Eye (tissue), 1 donor: ENCODE data around the gene BEST4.
"Not testable (repeated sequence)": the region's sequence is repeated elsewhere in the genome, so short reads cannot be mapped to it uniquely, and the experiment has no call there.

ENCODE experiments used
- DNase-seq: peaks from one replicate; pipeline ENCODE4 v3.0.0-alpha.2; 2015

Gene BEST4

DNA sequence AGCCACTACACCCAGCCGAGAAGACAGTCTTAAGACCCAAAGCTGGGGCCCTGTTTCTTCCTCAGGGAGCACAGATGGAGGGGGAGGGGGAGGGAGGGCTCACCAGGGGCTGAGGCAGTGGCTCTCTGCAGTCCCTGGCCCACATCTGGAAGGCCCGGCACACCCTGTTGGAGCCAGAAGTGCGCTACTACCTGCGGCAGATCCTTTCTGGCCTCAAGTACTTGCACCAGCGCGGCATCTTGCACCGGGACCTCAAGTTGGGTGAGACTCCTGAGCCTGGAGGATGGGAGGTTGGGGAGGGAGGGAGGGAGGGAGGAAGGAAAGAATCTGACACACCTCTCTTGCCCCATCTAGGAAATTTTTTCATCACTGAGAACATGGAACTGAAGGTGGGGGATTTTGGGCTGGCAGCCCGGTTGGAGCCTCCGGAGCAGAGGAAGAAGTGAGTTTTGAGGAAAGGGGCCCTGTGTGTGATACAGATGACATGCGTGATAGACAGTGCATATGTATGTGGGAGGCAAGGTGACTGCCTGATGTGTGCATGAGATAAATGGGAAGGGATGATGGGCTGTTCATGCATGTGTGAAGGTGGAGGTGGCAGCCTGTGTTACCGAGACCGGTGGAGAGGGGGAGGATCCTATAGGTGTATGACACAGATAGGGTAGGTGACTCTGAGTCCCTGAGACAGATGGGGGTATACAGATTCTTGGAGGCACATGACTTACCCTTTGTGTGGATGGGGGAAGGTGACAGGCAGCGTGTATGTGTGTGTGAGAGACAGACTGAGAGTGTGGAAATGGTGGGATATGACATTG is 13.7 kb upstream of the BEST4 start:
- no peak for DNase-seq

DNA sequence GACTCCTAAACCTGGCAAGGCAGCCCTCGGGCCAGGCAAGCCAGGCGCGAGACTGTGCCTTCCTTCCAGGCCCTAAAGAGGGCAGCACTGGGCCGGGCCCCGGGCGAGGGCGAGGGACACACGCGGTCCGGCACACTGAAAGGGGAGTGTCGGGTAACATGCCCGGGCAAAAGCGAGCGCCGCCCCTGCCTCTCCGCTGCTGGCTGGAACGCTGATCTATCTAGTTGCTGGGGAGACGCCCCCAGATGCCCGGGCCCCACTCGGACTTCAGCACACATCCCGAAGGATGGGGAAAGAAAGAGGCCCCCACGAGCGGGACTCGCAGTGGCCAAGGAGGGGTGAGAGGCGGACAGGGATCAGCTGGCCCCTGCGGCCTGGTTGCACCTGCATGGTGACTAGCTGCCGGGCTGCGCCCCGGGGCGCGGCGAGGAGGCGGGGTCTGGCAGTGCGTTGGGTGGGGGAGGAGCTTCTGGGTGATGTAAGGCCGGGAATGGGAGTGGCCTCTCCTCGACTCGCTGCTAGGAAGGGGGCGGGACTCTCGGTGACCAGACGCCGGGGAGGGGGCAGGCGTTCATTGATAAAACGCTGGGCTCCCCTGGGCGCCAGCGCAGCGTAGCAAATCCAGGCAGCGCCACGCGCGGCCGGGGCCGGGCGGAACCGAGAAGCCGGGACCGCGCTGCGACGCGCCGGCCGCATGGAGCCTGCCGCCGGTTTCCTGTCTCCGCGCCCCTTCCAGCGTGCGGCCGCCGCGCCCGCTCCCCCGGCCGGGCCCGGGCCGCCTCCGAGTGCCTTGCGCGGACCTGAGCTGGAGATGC is 12.0 kb upstream of the BEST4 start, which contains the start of gene PLK3:
TSS of gene PLK3 (plus strand) at position 608 of the 815 bp plus-strand sequence. CDS start at position 695, 87 bp downstream.
- peak; percentile 99 for DNase-seq

DNA sequence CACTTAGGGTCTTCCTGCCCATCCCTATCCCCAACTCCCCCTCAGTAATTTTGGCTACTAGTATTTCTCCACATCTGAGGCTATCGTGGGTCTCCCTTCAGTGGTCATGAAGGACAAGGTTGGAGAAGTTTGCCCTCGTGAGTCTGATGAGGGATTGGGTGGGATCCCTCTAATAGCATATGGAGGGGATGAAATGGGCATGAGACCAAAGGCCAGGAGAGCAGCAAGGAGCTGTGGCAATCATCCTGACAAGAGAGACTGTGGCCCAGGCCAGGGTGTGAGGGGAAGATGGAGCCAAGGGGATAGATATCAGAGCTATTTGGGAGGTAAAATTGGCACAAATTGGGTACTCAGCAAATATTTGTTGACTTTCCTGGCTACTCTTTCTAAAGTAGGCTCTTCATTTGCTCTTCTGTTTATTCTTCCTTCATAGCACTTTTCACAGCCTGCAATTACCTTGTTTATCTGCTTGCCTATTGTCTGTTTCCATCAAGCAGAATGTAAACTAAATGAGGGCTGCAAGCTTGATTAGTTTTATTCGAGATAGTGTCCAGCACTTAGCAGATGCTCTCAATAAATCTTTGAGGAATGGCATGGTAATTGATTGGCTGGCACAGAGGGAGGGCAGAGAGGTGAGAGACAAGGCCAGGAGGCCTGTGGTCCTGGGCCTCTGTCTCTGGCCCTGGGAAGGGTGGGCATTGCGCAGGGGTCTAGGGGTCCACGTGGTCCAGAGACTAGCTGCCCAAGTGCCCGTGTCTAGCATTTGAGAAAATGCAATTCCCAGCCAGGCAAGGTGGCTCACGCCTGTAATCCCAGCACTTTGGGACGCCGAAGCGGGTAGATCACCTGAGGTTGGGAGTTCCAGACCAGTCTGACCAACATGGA is 10.8 kb upstream of the BEST4 start:
- DNase-seq = no peak

- DNase-seq = not testable (repeated sequence)
Observed at GRCh38 chr1:44797886-44798285, 9.9 kb upstream of the BEST4 start.

GRCh38 chr1:44792736-44793502 is 4.9 kb upstream of the BEST4 start:
- no peak for DNase-seq

GRCh38 chr1:44790968-44791801 is 3.2 kb upstream of the BEST4 start:
- no peak for DNase-seq

- DNase-seq = no peak
Observed at GRCh38 chr1:44787506-44787905, 464 bp downstream of the BEST4 start.

GRCh38 chr1:44786841-44787426 is 1.0 kb downstream of the BEST4 start:
- DNase-seq = no peak

DNA sequence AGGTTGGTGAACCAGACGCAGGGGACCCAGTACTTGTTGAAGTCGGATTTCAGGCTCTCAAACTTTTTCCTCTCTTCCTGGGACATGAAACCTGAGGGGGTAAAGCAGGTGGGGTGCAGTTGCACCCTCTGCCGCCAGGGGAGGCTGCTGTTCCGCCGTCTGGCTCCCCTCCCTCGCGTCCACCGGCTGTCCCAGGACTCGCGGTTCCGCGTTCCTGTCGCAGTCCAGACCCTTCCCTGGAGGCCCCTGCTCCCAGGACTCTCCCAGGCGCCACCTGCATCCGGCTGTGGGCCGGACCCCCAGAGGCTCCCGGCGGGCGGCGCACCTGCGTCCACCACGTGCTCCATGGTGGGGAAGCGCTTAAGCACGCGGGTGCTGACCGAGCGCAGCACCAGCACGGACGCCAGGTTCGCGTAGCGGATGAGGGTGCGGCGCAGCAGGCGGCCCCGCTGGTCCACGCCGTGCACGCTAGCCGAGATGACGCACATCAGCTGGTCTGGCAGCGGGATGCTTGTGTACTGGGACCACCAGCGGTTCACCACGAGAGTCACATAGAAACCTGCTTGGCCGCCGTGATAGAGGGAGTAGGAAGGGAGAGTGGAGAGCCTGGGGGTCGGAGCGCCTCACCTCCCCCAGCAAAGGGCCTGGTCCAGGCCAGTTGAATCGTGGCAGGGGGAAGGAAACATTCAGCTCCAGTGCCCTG is 1.7 kb downstream of the BEST4 start:
- DNase-seq = peak; percentile 85

DNA sequence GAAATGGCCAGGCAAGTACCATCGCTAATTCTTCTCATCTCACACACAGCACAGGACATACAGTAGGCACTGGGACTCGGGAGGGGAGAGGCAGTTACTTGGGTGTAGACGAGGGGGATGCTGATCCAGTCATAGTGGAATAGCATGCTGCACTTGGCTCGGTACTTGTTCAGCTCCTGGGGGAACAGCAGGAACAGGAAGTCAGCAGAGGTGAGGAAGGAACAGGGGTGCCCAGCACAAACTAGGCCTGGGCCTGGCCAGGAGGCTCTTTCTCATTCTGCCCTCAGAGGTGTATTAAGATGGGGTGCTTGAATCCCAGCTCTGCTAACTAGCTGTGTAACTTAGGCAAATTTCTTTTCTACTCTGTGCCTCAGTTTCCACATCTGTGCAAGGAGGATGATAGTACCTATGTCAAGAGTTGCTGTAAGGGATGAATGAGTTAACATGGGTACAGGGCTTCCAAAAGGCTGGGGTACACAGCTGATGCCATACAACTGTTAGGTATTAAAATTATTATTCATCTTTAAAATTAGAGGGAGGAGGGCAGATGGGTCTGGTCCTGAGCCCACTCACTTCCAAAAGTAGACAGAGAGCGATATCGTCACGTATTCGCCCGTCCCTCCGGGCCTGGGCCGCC is 2.4 kb downstream of the BEST4 start:
- no peak for DNase-seq

DNA sequence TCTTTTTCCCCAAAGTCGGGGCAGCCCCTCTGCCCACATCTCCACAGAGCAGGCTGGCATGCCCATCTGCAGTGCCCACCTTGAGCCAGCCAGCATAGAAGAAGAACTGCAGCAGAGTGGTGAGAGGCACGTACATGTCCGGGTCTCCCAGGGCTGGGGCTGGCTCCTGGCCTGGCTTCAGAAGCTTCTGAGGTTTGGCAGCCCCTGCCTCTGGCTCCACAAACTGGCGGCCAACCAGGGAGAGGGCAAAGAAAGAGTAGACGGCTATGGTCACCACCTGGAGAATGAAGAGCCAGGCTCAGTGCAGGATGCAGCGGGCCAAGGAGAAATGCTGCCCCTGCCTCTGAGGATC is 3.0 kb downstream of the BEST4 start:
- DNase-seq = no peak

GRCh38 chr1:44784094-44785028 is 3.6 kb downstream of the BEST4 start:
- peak; percentile 67 for DNase-seq

DNA sequence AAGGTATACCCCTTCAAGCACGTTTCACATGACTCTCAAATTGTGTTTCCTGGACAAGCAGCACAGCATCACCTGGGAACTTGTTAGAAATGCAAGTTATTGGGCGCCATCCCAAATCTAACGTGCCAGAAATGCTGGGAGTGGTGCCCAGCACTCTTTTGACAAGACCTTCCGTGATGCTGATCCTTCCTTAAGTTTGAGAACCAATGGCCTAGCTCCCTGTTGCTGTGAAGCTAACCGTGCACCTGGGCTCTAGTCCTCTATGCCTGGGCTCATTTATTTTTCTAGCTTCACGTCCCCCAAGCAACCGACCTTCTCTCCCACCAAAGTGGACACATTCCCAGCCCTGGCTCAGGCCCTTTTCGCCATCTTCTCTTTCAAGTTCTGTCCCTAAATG is 4.3 kb downstream of the BEST4 start:
- no peak for DNase-seq

- no peak for DNase-seq
Observed at GRCh38 chr1:44780583-44781121, 7.3 kb downstream of the BEST4 start.

GRCh38 chr1:44778705-44779576 is 9.0 kb downstream of the BEST4 start:
- no peak for DNase-seq

GRCh38 chr1:44777969-44778635 is 9.9 kb downstream of the BEST4 start:
- DNase-seq = no peak

- DNase-seq = no peak
Observed at GRCh38 chr1:44777547-44777946, 10.4 kb downstream of the BEST4 start.
